KMS-11 (cell line): ENCODE data around the gene NOLC1.

Experiments
- H2AFZ ChIP-seq: fragments of 200-600 bp; sonication (generic); 2 replicates; pipeline ENCODE4 v1.6.1; 2016; ENCODE audit warnings: antibody characterized with exemption, mixed run types, low read depth
- H3K27ac ChIP-seq: fragments of 200-600 bp; sonication (generic); 2 replicates; pipeline ENCODE4 v1.6.1; 2016; ENCODE audit warnings: mild to moderate bottlenecking, mixed run types
- H3K27me3 ChIP-seq: fragments of 200-600 bp; sonication (generic); 2 replicates; pipeline ENCODE4 v1.6.1; 2017; ENCODE audit warnings: mild to moderate bottlenecking, low read depth, mixed run types, moderate library complexity; ENCODE audit not compliant: insufficient read depth
- H3K36me3 ChIP-seq: fragments of 200-600 bp; sonication (generic); 2 replicates; pipeline ENCODE4 v1.6.1; 2017; ENCODE audit warnings: mild to moderate bottlenecking, mixed run types; ENCODE audit not compliant: insufficient read depth
- H3K4me1 ChIP-seq: fragments of 200-600 bp; sonication (generic); 2 replicates; pipeline ENCODE4 v1.6.1; 2016; ENCODE audit warnings: mild to moderate bottlenecking, low read depth, mixed run types; ENCODE audit not compliant: poor library complexity, severe bottlenecking
- H3K4me2 ChIP-seq: fragments of 200-600 bp; sonication (generic); 2 replicates; pipeline ENCODE4 v1.7.0; 2016; ENCODE audit warnings: mild to moderate bottlenecking, mixed run types
- H3K4me3 ChIP-seq: fragments of 200-600 bp; sonication (generic); IDR thresholded peaks from 2 replicates; pipeline ENCODE4 v1.6.1; 2017; ENCODE audit warnings: low read depth, low read length, mixed read lengths; ENCODE audit not compliant: insufficient read depth
- H3K79me2 ChIP-seq: fragments of 200-600 bp; sonication (generic); 2 replicates; pipeline ENCODE4 v1.6.1; 2016; ENCODE audit warnings: low read depth, mixed run types; ENCODE audit not compliant: insufficient read depth
- H3K9ac ChIP-seq: fragments of 200-600 bp; sonication (generic); 2 replicates; pipeline ENCODE4 v1.6.1; 2016; ENCODE audit warnings: mild to moderate bottlenecking, mixed run types
- H4K20me1 ChIP-seq: fragments of 200-600 bp; sonication (generic); 2 replicates; pipeline ENCODE4 v1.6.1; 2016; ENCODE audit warnings: mild to moderate bottlenecking, mixed run types; ENCODE audit not compliant: insufficient read depth
- CTCF ChIP-seq: fragments of 200-600 bp; sonication (generic); conservative IDR thresholded peaks from 2 replicates; pipeline ENCODE4 v1.6.1; 2017; ENCODE audit warnings: low read depth, mild to moderate bottlenecking, antibody characterized with exemption, low read length, moderate library complexity, mixed read lengths

Gene NOLC1

GRCh38 chr10:102114861-102115618 lies 37.1 kb upstream of the NOLC1 start:
- H3K4me3 ChIP-seq: no peak overlapping the region
- H4K20me1 ChIP-seq: no peaks in the 10 kb centered on the region; the same call in 1 of the 2 replicates
- no peak for TF ChIP-seq CTCF
- H3K36me3 ChIP-seq: no peaks in the 10 kb centered on the region; the same call in 1 of the 2 replicates
- peak overlapping the region; percentile 61; the same call in 1 of the 2 replicates for H3K9ac ChIP-seq
- H3K4me2 ChIP-seq: peak overlapping the region; percentile 79
- no peaks in the 10 kb centered on the region for H3K27me3 ChIP-seq
- H3K79me2 ChIP-seq: peaks cover 74% of the 10 kb centered on the region
- peaks cover 48% of the 10 kb centered on the region for H3K4me1 ChIP-seq
- H2AFZ ChIP-seq: no peak overlapping the region
- H3K27ac ChIP-seq: peak overlapping the region; percentile 36; the same call in 1 of the 2 replicates

- no peaks in the 10 kb centered on the region; the same call in 1 of the 2 replicates for H3K36me3 ChIP-seq
- H2AFZ ChIP-seq: no peak overlapping the region
- H3K4me2 ChIP-seq: peak overlapping the region; percentile 79
- peak overlapping the region; percentile 36; the same call in 1 of the 2 replicates for H3K27ac ChIP-seq
- peaks cover 48% of the 10 kb centered on the region for H3K4me1 ChIP-seq
- H4K20me1 ChIP-seq: no peaks in the 10 kb centered on the region; the same call in 1 of the 2 replicates
- H3K9ac ChIP-seq: peak overlapping the region; percentile 61; the same call in 1 of the 2 replicates
- no peak overlapping the region for H3K4me3 ChIP-seq
- TF ChIP-seq CTCF: no peak
- H3K79me2 ChIP-seq: peaks cover 74% of the 10 kb centered on the region
- no peaks in the 10 kb centered on the region for H3K27me3 ChIP-seq
These were observed 36.4 kb upstream of the NOLC1 start for GRCh38 chr10:102115775-102116174.

GRCh38 chr10:102116656-102117055 lies 35.5 kb upstream of the NOLC1 start:
- Histone ChIP-seq H3K79me2 (peaks cover 72% of the 10 kb centered on the region), H3K4me1 (peaks cover 57% of the 10 kb centered on the region), H4K20me1 (no peaks in the 10 kb centered on the region; the same call in 1 of the 2 replicates), H2AFZ (no peak overlapping the region), H3K4me2 (peak overlapping the region; percentile 79), H3K9ac (peak overlapping the region; percentile 58; the same call in 1 of the 2 replicates), H3K27me3 (no peaks in the 10 kb centered on the region), H3K4me3 (no peak overlapping the region), H3K27ac (peak overlapping the region; percentile 81), H3K36me3 (no peaks in the 10 kb centered on the region)
- TF ChIP-seq CTCF: no peak

GRCh38 chr10:102117391-102118159 lies 34.6 kb upstream of the NOLC1 start:
- H2AFZ ChIP-seq: peak overlapping the region; percentile 43; the same call in 1 of the 2 replicates
- peak overlapping the region; percentile 81 for H3K27ac ChIP-seq
- H3K79me2 ChIP-seq: peaks cover 63% of the 10 kb centered on the region
- peak; percentile 44; the same call in 1 of the 2 replicates for TF ChIP-seq CTCF
- H3K4me2 ChIP-seq: peak overlapping the region; percentile 79
- H3K9ac ChIP-seq: peak overlapping the region; percentile 58
- H4K20me1 ChIP-seq: no peaks in the 10 kb centered on the region; the same call in 1 of the 2 replicates
- H3K4me3 ChIP-seq: no peak overlapping the region
- H3K27me3 ChIP-seq: no peaks in the 10 kb centered on the region
- peaks cover 53% of the 10 kb centered on the region for H3K4me1 ChIP-seq
- no peaks in the 10 kb centered on the region for H3K36me3 ChIP-seq
